Osteocyte (in vitro differentiated cells): ENCODE data around the gene SLC5A4. TPM values are rescaled to one million over a fixed set of nuclear protein-coding genes. Genes with fewer than 3 reads are reported as not detected.

ENCODE experiments used
- DNase-seq: peaks from one replicate; pipeline ENCODE4 v3.0.0; 2021; ENCODE audit warnings: mixed read lengths; ENCODE audit not compliant: unreplicated experiment; ENCODE audit errors: extremely low spot score
- H3K27ac Mint-ChIP-seq: one replicate; pipeline ENCODE4 v1.8.0; 2021; ENCODE audit warnings: mild to moderate bottlenecking, mixed read lengths; ENCODE audit not compliant: unreplicated experiment
- H3K27me3 Mint-ChIP-seq: one replicate; pipeline ENCODE4 v1.8.0; 2021; ENCODE audit warnings: mixed read lengths; ENCODE audit not compliant: unreplicated experiment
- H3K36me3 Mint-ChIP-seq: one replicate; pipeline ENCODE4 v1.8.0; 2021; ENCODE audit warnings: mixed read lengths; ENCODE audit not compliant: unreplicated experiment
- H3K4me1 Mint-ChIP-seq: one replicate; pipeline ENCODE4 v1.8.0; 2021; ENCODE audit warnings: mixed read lengths; ENCODE audit not compliant: unreplicated experiment
- H3K4me3 Mint-ChIP-seq: one replicate; pipeline ENCODE4 v1.8.0; 2021; ENCODE audit warnings: mild to moderate bottlenecking, moderate library complexity, mixed read lengths; ENCODE audit not compliant: unreplicated experiment
- H3K9me3 Mint-ChIP-seq: one replicate; pipeline ENCODE4 v1.8.0; 2021; ENCODE audit warnings: mixed read lengths; ENCODE audit not compliant: unreplicated experiment
- total RNA-seq: library from RNA; stranded (reverse); gene quantifications from 2 replicates; pipeline ENCODE4 v1.2.1, GENCODE V29; 2021
- TF ChIP-seq, protein P1 (sequence below): fragments of 200-600 bp; sonication (generic); IDR thresholded peaks from 2 replicates; pipeline ENCODE4 v1.5.0; 2021; ENCODE audit warnings: antibody characterized with exemption, mild to moderate bottlenecking, moderate library complexity

Gene SLC5A4
- total RNA-seq, 1 donor from 2014 or later, result not detected

DNA sequence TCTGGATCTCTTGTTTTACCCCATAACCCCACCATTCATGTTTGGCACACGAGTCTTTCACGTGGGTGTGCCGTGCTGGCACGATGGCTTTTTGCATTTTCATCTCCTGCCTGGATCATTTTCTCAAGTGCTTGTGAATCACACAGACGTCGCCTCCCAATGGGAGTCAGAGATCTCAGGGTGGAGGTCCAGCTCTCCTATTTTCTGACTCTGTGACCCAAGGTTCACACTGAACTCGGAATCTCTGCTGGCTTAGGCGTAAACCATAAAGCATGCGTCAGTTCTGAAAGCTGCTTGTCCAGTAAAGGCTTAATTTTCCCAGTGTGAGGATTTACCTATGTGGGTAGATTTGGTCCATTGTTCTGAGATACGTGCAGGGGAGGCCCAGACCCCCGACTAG lies 80.0 kb downstream of the SLC5A4 start:
- H3K4me3 Mint-ChIP-seq, result no peak overlapping the region
- H3K36me3 Mint-ChIP-seq, result no peaks in the 10 kb centered on the region
- H3K27me3 Mint-ChIP-seq, result peaks cover 9% of the 10 kb centered on the region
- H3K4me1 Mint-ChIP-seq, result no peaks in the 10 kb centered on the region
- no peak for DNase-seq
- no peak overlapping the region for H3K27ac Mint-ChIP-seq
- H3K9me3 Mint-ChIP-seq, result no peaks in the 10 kb centered on the region
- TF ChIP-seq, protein P1, sequence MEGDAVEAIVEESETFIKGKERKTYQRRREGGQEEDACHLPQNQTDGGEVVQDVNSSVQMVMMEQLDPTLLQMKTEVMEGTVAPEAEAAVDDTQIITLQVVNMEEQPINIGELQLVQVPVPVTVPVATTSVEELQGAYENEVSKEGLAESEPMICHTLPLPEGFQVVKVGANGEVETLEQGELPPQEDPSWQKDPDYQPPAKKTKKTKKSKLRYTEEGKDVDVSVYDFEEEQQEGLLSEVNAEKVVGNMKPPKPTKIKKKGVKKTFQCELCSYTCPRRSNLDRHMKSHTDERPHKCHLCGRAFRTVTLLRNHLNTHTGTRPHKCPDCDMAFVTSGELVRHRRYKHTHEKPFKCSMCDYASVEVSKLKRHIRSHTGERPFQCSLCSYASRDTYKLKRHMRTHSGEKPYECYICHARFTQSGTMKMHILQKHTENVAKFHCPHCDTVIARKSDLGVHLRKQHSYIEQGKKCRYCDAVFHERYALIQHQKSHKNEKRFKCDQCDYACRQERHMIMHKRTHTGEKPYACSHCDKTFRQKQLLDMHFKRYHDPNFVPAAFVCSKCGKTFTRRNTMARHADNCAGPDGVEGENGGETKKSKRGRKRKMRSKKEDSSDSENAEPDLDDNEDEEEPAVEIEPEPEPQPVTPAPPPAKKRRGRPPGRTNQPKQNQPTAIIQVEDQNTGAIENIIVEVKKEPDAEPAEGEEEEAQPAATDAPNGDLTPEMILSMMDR, result no peak

Other genes starting within 250 kb of the SLC5A4 start
- gene SLC5A1, start 212.1 kb downstream of the SLC5A4 start, total RNA-seq, result not detected in 2 replicates
- not detected in 2 replicates for gene C22orf42, start 96.0 kb downstream of the SLC5A4 start, total RNA-seq
- gene RFPL2, start 50.3 kb downstream of the SLC5A4 start, total RNA-seq, result not detected in 2 replicates
- gene RFPL3, start 102.5 kb upstream of the SLC5A4 start, total RNA-seq, result not detected in 2 replicates
- 76.2 and 78.2 TPM in 2 replicates for gene RTCB, start 156.9 kb upstream of the SLC5A4 start, total RNA-seq
- gene BPIFC, start 209.1 kb upstream of the SLC5A4 start, total RNA-seq, result not detected in 2 replicates
- gene FBXO7, start 219.5 kb upstream of the SLC5A4 start, total RNA-seq, result 84.7 and 86.9 TPM in 2 replicates